Measurements from ENCODE around the gene CD99L2.

CD99L2 gene

GRCh38 chrX:150761819-150762216, 136.7 kb downstream of the CD99L2 start:
- H3K36me3 ChIP-seq (ENCODE audit: insufficient read depth, low read length) = no peaks in the 10 kb centered on the region
- H3K4me3 ChIP-seq (ENCODE audit: low read depth, low read length, poor library complexity, severe bottlenecking) = no peak overlapping the region
- H3K27me3 ChIP-seq (ENCODE audit: insufficient read depth, low read length) = no peaks in the 10 kb centered on the region
- H3K9me3 ChIP-seq (ENCODE audit: low read length) = no peaks in the 10 kb centered on the region
- H3K27ac ChIP-seq (ENCODE audit: low read depth, low read length, poor library complexity, severe bottlenecking) = no peak overlapping the region
- TF ChIP-seq EZH2 (IDR thresholded peaks at IDR 0.05; ENCODE audit: borderline replicate concordance, low read length) = no peak
- TF ChIP-seq CTCF (IDR thresholded peaks at IDR 0.05; ENCODE audit: low read length) = no peak
- H3K4me2 ChIP-seq (ENCODE audit: low read length) = no peak overlapping the region
- no peak overlapping the region for H2AFZ ChIP-seq (ENCODE audit: low read length)
- no peak overlapping the region for H3K9ac ChIP-seq (ENCODE audit: low read length)
- H3K9me2 ChIP-seq (ENCODE audit: low read depth, low read length) = no peaks in the 10 kb centered on the region
- H3F3A ChIP-seq (ENCODE audit: insufficient read depth, low read length) = no peaks in the 10 kb centered on the region
- H3K79me2 ChIP-seq (ENCODE audit: insufficient read depth, low read length) = no peaks in the 10 kb centered on the region
- no peaks in the 10 kb centered on the region for H4K20me1 ChIP-seq (ENCODE audit: insufficient read depth, low read length)
- H3K4me1 ChIP-seq (ENCODE audit: insufficient read depth, low read length, severe bottlenecking) = no peaks in the 10 kb centered on the region

GRCh38 chrX:150761176-150761818, 137.2 kb downstream of the CD99L2 start:
- Histone ChIP-seq H3K9ac (ENCODE audit: low read length) (no peak overlapping the region), H3K36me3 (ENCODE audit: insufficient read depth, low read length) (no peaks in the 10 kb centered on the region), H3F3A (ENCODE audit: insufficient read depth, low read length) (no peaks in the 10 kb centered on the region), H2AFZ (ENCODE audit: low read length) (no peak overlapping the region), H3K79me2 (ENCODE audit: insufficient read depth, low read length) (no peaks in the 10 kb centered on the region), H3K4me1 (ENCODE audit: insufficient read depth, low read length, severe bottlenecking) (no peaks in the 10 kb centered on the region), H3K27ac (ENCODE audit: low read depth, low read length, poor library complexity, severe bottlenecking) (no peak overlapping the region), H3K4me2 (ENCODE audit: low read length) (no peak overlapping the region), H3K9me3 (ENCODE audit: low read length) (no peaks in the 10 kb centered on the region), H3K4me3 (ENCODE audit: low read depth, low read length, poor library complexity, severe bottlenecking) (no peak overlapping the region), H3K9me2 (ENCODE audit: low read depth, low read length) (no peaks in the 10 kb centered on the region), H3K27me3 (ENCODE audit: insufficient read depth, low read length) (no peaks in the 10 kb centered on the region), H4K20me1 (ENCODE audit: insufficient read depth, low read length) (no peaks in the 10 kb centered on the region)
- TF ChIP-seq CTCF (IDR thresholded peaks at IDR 0.05; ENCODE audit: low read length) (no peak), EZH2 (IDR thresholded peaks at IDR 0.05; ENCODE audit: borderline replicate concordance, low read length) (no peak)

GRCh38 chrX:150759568-150760416, 138.7 kb downstream of the CD99L2 start:
- Histone ChIP-seq H3K9me3 (ENCODE audit: low read length) (no peaks in the 10 kb centered on the region), H3K36me3 (ENCODE audit: insufficient read depth, low read length) (peaks cover 4% of the 10 kb centered on the region; the same call in 1 of the 2 replicates), H3K79me2 (ENCODE audit: insufficient read depth, low read length) (no peaks in the 10 kb centered on the region), H3K4me2 (ENCODE audit: low read length) (no peak overlapping the region), H3K9me2 (ENCODE audit: low read depth, low read length) (no peaks in the 10 kb centered on the region), H4K20me1 (ENCODE audit: insufficient read depth, low read length) (no peaks in the 10 kb centered on the region), H2AFZ (ENCODE audit: low read length) (no peak overlapping the region), H3K9ac (ENCODE audit: low read length) (no peak overlapping the region), H3K27me3 (ENCODE audit: insufficient read depth, low read length) (no peaks in the 10 kb centered on the region), H3K4me3 (ENCODE audit: low read depth, low read length, poor library complexity, severe bottlenecking) (no peak overlapping the region), H3K4me1 (ENCODE audit: insufficient read depth, low read length, severe bottlenecking) (no peaks in the 10 kb centered on the region), H3K27ac (ENCODE audit: low read depth, low read length, poor library complexity, severe bottlenecking) (no peak overlapping the region), H3F3A (ENCODE audit: insufficient read depth, low read length) (no peaks in the 10 kb centered on the region)
- no peak for TF ChIP-seq CTCF (IDR thresholded peaks at IDR 0.05; ENCODE audit: low read length)
- no peak for TF ChIP-seq EZH2 (IDR thresholded peaks at IDR 0.05; ENCODE audit: borderline replicate concordance, low read length)
